Cerebellar nuclear complex (tissue), 1 donor: ENCODE measurements around the gene SERPINF2.
"Not testable (repeated sequence)": the region's sequence is repeated elsewhere in the genome, so short reads cannot be mapped to it uniquely, and the experiment has no call there.

Source experiments
- DNase-seq, 2 experiments: peaks; one replicate each; lab custom pipeline; 2025; lab: John Stamatoyannopoulos, UW

Gene SERPINF2

GRCh38 chr17:1742371-1743087, at the start of gene SERPINF2:
SERPINF2 (plus strand) TSS chr17:1742871; CDS start chr17:1744996, 2,125 bp downstream.
- no peak for DNase-seq

- no peak for DNase-seq
Measured at GRCh38 chr17:1693339-1693738, 49.3 kb upstream of the SERPINF2 start.

GRCh38 chr17:1695365-1695764, 47.3 kb upstream of the SERPINF2 start:
- DNase-seq, result no peak

- no peak for DNase-seq
Measured at GRCh38 chr17:1697681-1698080, 45.0 kb upstream of the SERPINF2 start.

- DNase-seq, result not testable (repeated sequence)
Measured at GRCh38 chr17:1699891-1700290, 42.8 kb upstream of the SERPINF2 start.

- DNase-seq, result no peak
Measured at GRCh38 chr17:1703063-1703462, 39.6 kb upstream of the SERPINF2 start.

GRCh38 chr17:1705004-1705403, 37.7 kb upstream of the SERPINF2 start:
- no peak for DNase-seq

GRCh38 chr17:1707107-1707506, 35.6 kb upstream of the SERPINF2 start:
- no peak for DNase-seq

GRCh38 chr17:1708791-1709346, 33.8 kb upstream of the SERPINF2 start:
- DNase-seq, result not testable (repeated sequence)

- no peak for DNase-seq
Measured at GRCh38 chr17:1709403-1709951, 33.2 kb upstream of the SERPINF2 start.

GRCh38 chr17:1709971-1710806, 32.5 kb upstream of the SERPINF2 start, which contains the start of gene TLCD2:
TLCD2 (minus strand) TSS chr17:1710377; CDS start chr17:1710242, 135 bp downstream.
- no peak for DNase-seq

GRCh38 chr17:1710807-1711553, 31.7 kb upstream of the SERPINF2 start:
- DNase-seq, result no peak

- no peak for DNase-seq
Measured at GRCh38 chr17:1711804-1712203, 30.9 kb upstream of the SERPINF2 start.

GRCh38 chr17:1712271-1712670, 30.4 kb upstream of the SERPINF2 start:
- DNase-seq, result no peak

- DNase-seq, result no peak
Measured at GRCh38 chr17:1713160-1713877, 29.4 kb upstream of the SERPINF2 start.

GRCh38 chr17:1713878-1714426, 28.7 kb upstream of the SERPINF2 start:
- no peak for DNase-seq

- no peak for DNase-seq
Measured at GRCh38 chr17:1714427-1714979, 28.2 kb upstream of the SERPINF2 start.

GRCh38 chr17:1714980-1715802, 27.5 kb upstream of the SERPINF2 start:
- no peak for DNase-seq

GRCh38 chr17:1715803-1716075, 26.9 kb upstream of the SERPINF2 start:
- DNase-seq, result no peak
